Adipocyte (in vitro differentiated cells): ENCODE measurements around the gene MARCHF10.
"Not testable (repeated sequence)": the region's sequence is repeated elsewhere in the genome, so short reads cannot be mapped to it uniquely, and the experiment has no call there.

Source experiments
- DNase-seq: peaks from one replicate; pipeline ENCODE4 v3.0.0-alpha.2; 2015; ENCODE audit warnings: low read depth
- H3K27me3 ChIP-seq: replicated peaks from 2 replicates; pipeline ENCODE4 v1.7.0; 2013; ENCODE audit warnings: mild to moderate bottlenecking, low read length, moderate library complexity; ENCODE audit not compliant: control insufficient read depth, insufficient read depth
- H3K36me3 ChIP-seq: 2 replicates; pipeline ENCODE4 v1.7.0; 2013; ENCODE audit warnings: low read length, mild to moderate bottlenecking, moderate library complexity; ENCODE audit not compliant: control insufficient read depth, insufficient read depth, severe bottlenecking
- H3K4me1 ChIP-seq: 2 replicates; pipeline ENCODE4 v1.7.0; 2013; ENCODE audit warnings: mild to moderate bottlenecking, low read length, moderate library complexity; ENCODE audit not compliant: control insufficient read depth, insufficient read depth
- H3K4me3 ChIP-seq: 2 replicates; pipeline ENCODE4 v1.7.0; 2013; ENCODE audit warnings: mild to moderate bottlenecking, low read length, moderate library complexity
- H3K9ac ChIP-seq: 2 replicates; pipeline ENCODE4 v1.7.0; 2013; ENCODE audit warnings: mild to moderate bottlenecking, low read length, moderate library complexity
- H3K9me3 ChIP-seq: 2 replicates; pipeline ENCODE4 v1.7.0; 2013; ENCODE audit warnings: mild to moderate bottlenecking, low read length, moderate library complexity; ENCODE audit not compliant: control insufficient read depth

Gene MARCHF10

DNA sequence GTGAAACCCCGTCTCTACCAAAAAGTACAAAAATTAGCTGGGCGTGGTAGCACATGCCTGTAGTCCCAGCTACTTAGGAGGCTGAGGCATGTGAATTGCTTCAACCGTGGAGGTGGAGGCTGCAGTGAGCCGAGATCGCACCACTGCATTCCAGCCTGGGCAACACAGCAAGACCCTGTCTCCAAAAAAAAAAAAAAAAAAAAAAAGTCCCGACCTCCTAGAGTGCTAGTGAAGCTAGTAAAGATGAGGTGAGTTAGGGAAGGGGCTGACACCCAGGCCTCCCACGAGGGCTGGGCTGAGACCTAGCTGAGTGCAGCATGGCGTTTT is 116.6 kb downstream of the MARCHF10 start:
- H3K4me3 ChIP-seq, H3K9me3 ChIP-seq, H3K27me3 ChIP-seq, DNase-seq, H3K9ac ChIP-seq: not testable (repeated sequence)
- Histone ChIP-seq H3K4me1 (peaks cover 15% of the 10 kb centered on the region), H3K36me3 (peaks cover 26% of the 10 kb centered on the region)

- H3K36me3 ChIP-seq, result peaks cover 35% of the 10 kb centered on the region
- no peak for DNase-seq
These were observed 117.8 kb downstream of the MARCHF10 start for GRCh38 chr17:62690168-62690897.

GRCh38 chr17:62689441-62690167 is 118.5 kb downstream of the MARCHF10 start:
- no peak overlapping the region for H3K9ac ChIP-seq
- no peaks in the 10 kb centered on the region for H3K9me3 ChIP-seq
- H3K36me3 ChIP-seq, result peaks cover 39% of the 10 kb centered on the region
- no peaks in the 10 kb centered on the region for H3K27me3 ChIP-seq
- H3K4me3 ChIP-seq, result no peak overlapping the region
- peaks cover 9% of the 10 kb centered on the region for H3K4me1 ChIP-seq
- DNase-seq, result no peak

More at GRCh38 chr17:62690168-62690897, 117.8 kb downstream of the MARCHF10 start:
- H3K9me3 ChIP-seq, result no peaks in the 10 kb centered on the region
- H3K4me3 ChIP-seq, result no peak overlapping the region
- no peaks in the 10 kb centered on the region for H3K27me3 ChIP-seq
- peaks cover 13% of the 10 kb centered on the region for H3K4me1 ChIP-seq
- no peak overlapping the region for H3K9ac ChIP-seq

GRCh38 chr17:62688398-62689160 is 119.5 kb downstream of the MARCHF10 start:
- peaks cover 50% of the 10 kb centered on the region for H3K36me3 ChIP-seq
- no peak overlapping the region for H3K4me3 ChIP-seq
- H3K27me3 ChIP-seq, result no peaks in the 10 kb centered on the region
- H3K4me1 ChIP-seq, result no peaks in the 10 kb centered on the region
- H3K9ac ChIP-seq, result no peak overlapping the region
- DNase-seq, result no peak
- no peaks in the 10 kb centered on the region for H3K9me3 ChIP-seq

DNA sequence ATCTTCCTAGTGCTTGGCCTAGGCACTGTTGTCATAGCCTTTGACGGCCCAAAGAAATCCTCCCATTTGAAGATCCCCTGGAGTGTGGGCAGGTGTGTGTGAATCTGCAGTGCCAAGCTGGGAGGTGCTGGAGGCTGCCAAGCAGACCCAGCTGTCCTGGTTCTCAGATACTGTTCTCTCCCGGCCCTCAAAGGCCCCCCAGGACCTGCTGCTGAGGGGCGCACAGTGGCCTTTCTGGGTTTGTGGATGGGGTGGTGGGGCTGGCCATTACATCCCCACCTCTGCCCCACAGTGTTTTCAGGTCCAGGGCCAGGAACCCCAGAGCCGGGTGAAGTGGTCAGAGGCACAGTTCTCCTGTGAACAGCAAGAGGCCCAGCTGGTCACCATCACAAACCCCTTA is 120.1 kb downstream of the MARCHF10 start:
- H3K4me3 ChIP-seq, result no peak overlapping the region
- no peaks in the 10 kb centered on the region for H3K4me1 ChIP-seq
- DNase-seq, result no peak
- no peaks in the 10 kb centered on the region for H3K27me3 ChIP-seq
- no peak overlapping the region for H3K9ac ChIP-seq
- no peaks in the 10 kb centered on the region for H3K9me3 ChIP-seq
- H3K36me3 ChIP-seq, result peaks cover 52% of the 10 kb centered on the region

DNA sequence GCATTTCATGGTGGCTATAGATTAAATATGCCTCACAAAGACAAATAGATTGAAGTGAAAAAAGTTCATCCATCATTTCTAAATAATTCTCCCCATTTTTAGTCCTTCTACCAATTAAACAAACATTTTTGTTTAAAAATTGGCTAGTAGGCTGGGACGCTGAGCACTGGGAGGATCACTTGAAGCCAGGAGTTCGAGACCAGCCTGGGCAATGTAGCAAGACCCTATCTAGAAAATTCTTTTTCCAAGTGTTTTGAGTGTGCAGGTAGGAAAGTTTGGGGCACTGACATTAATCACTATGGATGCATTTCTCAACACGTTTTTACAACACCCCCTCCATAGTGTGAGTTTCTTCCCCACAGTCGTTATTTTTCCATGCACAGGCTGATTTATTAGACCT is 123.9 kb downstream of the MARCHF10 start:
- H3K36me3 ChIP-seq, result peaks cover 53% of the 10 kb centered on the region
- H3K9me3 ChIP-seq, result no peaks in the 10 kb centered on the region
- H3K9ac ChIP-seq, result no peak overlapping the region
- no peak overlapping the region for H3K4me3 ChIP-seq
- H3K27me3 ChIP-seq, result no peaks in the 10 kb centered on the region
- H3K4me1 ChIP-seq, result no peaks in the 10 kb centered on the region
- DNase-seq, result no peak

GRCh38 chr17:62681939-62682381 is 126.2 kb downstream of the MARCHF10 start:
- no peaks in the 10 kb centered on the region for H3K27me3 ChIP-seq
- no peak for DNase-seq
- no peaks in the 10 kb centered on the region for H3K4me1 ChIP-seq
- H3K36me3 ChIP-seq, result peaks cover 51% of the 10 kb centered on the region
- H3K9ac ChIP-seq, result no peak overlapping the region
- H3K9me3 ChIP-seq, result no peaks in the 10 kb centered on the region
- H3K4me3 ChIP-seq, result no peak overlapping the region

GRCh38 chr17:62681061-62681938 is 126.8 kb downstream of the MARCHF10 start:
- Histone ChIP-seq H3K36me3 (peaks cover 55% of the 10 kb centered on the region), H3K9me3 (no peaks in the 10 kb centered on the region), H3K4me3 (no peak overlapping the region), H3K27me3 (no peaks in the 10 kb centered on the region), H3K4me1 (no peaks in the 10 kb centered on the region), H3K9ac (no peak overlapping the region)
- DNase-seq, result no peak

DNA sequence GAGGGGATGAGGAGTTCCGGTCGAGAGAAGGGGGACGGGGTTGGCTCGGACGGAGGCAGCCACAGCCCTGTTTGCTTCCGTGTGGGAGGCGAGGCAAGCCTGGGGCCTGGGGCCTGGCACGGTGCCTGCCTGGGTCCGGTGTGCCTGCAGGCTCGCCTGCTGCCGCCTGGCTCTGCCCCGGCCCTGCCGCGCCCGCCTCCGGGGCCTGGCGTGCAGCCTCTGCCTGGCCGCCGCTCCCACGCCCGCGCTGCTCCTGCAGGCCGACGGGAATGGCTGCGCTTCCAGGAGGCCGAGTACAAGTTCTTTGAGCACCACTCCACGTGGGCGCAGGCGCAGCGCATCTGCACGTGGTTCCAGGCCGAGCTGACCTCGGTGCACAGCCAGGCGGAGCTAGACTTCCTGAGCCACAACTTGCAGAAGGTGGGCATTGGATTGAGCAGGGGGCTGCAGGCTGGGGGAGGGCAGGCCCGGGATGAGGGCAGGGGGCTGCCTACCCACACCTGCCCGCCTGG is 127.5 kb downstream of the MARCHF10 start:
- no peaks in the 10 kb centered on the region for H3K27me3 ChIP-seq
- H3K9ac ChIP-seq, result no peak overlapping the region
- no peak for DNase-seq
- peaks cover under 1% of the 10 kb centered on the region for H3K4me1 ChIP-seq
- no peaks in the 10 kb centered on the region for H3K9me3 ChIP-seq
- no peak overlapping the region for H3K4me3 ChIP-seq
- peaks cover 56% of the 10 kb centered on the region for H3K36me3 ChIP-seq

DNA sequence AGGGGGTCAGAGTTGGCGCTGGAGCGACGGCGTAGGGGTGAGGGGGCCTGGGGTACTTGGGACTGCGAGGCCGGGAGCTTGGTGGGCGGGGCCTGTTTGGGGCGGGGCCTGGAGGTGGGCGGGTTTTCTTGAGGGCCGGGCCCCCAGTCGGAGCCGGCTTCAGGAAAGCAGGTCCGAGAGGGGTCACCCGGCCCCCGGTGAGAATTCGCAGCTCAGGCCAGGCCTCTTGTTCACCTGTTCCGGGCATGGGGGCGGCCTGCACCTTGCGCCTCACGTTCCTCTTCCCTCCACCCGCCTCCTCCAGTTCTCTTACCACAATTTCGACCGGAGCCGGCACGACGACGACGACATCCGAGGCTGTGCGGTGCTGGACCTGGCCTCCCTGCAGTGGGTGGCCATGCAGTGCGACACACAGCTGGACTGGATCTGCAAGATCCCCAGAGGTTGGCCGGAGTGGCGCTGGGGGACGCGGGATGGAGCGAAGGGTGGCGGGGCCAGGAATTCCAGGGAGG is 128.2 kb downstream of the MARCHF10 start:
- no peaks in the 10 kb centered on the region for H3K9me3 ChIP-seq
- H3K9ac ChIP-seq, result no peak overlapping the region
- H3K27me3 ChIP-seq, result no peaks in the 10 kb centered on the region
- no peak overlapping the region for H3K4me3 ChIP-seq
- peaks cover 50% of the 10 kb centered on the region for H3K36me3 ChIP-seq
- H3K4me1 ChIP-seq, result peaks cover 6% of the 10 kb centered on the region
- no peak for DNase-seq
